ENCODE results near the gene SYCE3.

- TF ChIP-seq ARNTL (CRISPR knock-in tag; IDR thresholded peaks at IDR 0.05; ENCODE audit: borderline replicate concordance, low read depth) = no peak
- no peak for TF ChIP-seq ISL1 (CRISPR knock-in tag; IDR thresholded peaks at IDR 0.05)
- TF ChIP-seq PATZ1 (CRISPR knock-in tag; IDR thresholded peaks at IDR 0.05; ENCODE audit: borderline replicate concordance) = no peak
- no peak for TF ChIP-seq ZFP30 (CRISPR knock-in tag; IDR thresholded peaks at IDR 0.05)
- no peak for TF ChIP-seq ZFP3 (CRISPR knock-in tag; IDR thresholded peaks at IDR 0.05)
- TF ChIP-seq ZNF8 (CRISPR knock-in tag; IDR thresholded peaks at IDR 0.05) = no peak
- TF ChIP-seq RARB (CRISPR knock-in tag; IDR thresholded peaks at IDR 0.05) = no peak
- TF ChIP-seq ZNF565 (CRISPR knock-in tag; conservative IDR thresholded peaks at IDR 0.05; ENCODE audit: low read depth) = no peak
- TF ChIP-seq CREB5 (CRISPR knock-in tag; IDR thresholded peaks at IDR 0.05; ENCODE audit: low read depth) = no peak
- TF ChIP-seq ZC3H10 (CRISPR knock-in tag; IDR thresholded peaks at IDR 0.05) = no peak
- no peak for TF ChIP-seq OSR1 (CRISPR knock-in tag; IDR thresholded peaks at IDR 0.05)
- no peak for TF ChIP-seq CSDC2 (CRISPR knock-in tag; IDR thresholded peaks at IDR 0.05)
- no peak for TF ChIP-seq SNAI2 (CRISPR knock-in tag; IDR thresholded peaks at IDR 0.05)
- no peak for TF ChIP-seq POU6F1 (CRISPR knock-in tag; IDR thresholded peaks at IDR 0.05; ENCODE audit: borderline replicate concordance, low read depth)
Measured at GRCh38 chr22:50606946-50607658, 44.4 kb upstream of the SYCE3 start.

All from SK-N-SH treated with all-trans-retinoic acid at 6 μM for 48 hours (cell line).